GM19324 (cell line): Measurements from ENCODE around the gene CPLX4.
"Not testable (repeated sequence)": the region's sequence is repeated elsewhere in the genome, so short reads cannot be mapped to it uniquely, and the experiment has no call there.

Experiments
- ATAC-seq: cut with Tn5 transposase; IDR thresholded peaks from one replicate; pipeline ENCODE4 v1.9.1; 2021; ENCODE audit warnings: mild to moderate bottlenecking, moderate library complexity; ENCODE audit not compliant: unreplicated experiment, low FRiP score

Gene CPLX4

GRCh38 chr18:59272221-59272888 lies 46.1 kb downstream of the CPLX4 start:
- ATAC-seq: no peak

- no peak for ATAC-seq
Observed at GRCh38 chr18:59271606-59272220, 46.7 kb downstream of the CPLX4 start.

GRCh38 chr18:59270689-59271257 lies 47.7 kb downstream of the CPLX4 start:
- ATAC-seq: no peak

GRCh38 chr18:59269563-59270119 lies 48.8 kb downstream of the CPLX4 start:
- no peak for ATAC-seq

DNA sequence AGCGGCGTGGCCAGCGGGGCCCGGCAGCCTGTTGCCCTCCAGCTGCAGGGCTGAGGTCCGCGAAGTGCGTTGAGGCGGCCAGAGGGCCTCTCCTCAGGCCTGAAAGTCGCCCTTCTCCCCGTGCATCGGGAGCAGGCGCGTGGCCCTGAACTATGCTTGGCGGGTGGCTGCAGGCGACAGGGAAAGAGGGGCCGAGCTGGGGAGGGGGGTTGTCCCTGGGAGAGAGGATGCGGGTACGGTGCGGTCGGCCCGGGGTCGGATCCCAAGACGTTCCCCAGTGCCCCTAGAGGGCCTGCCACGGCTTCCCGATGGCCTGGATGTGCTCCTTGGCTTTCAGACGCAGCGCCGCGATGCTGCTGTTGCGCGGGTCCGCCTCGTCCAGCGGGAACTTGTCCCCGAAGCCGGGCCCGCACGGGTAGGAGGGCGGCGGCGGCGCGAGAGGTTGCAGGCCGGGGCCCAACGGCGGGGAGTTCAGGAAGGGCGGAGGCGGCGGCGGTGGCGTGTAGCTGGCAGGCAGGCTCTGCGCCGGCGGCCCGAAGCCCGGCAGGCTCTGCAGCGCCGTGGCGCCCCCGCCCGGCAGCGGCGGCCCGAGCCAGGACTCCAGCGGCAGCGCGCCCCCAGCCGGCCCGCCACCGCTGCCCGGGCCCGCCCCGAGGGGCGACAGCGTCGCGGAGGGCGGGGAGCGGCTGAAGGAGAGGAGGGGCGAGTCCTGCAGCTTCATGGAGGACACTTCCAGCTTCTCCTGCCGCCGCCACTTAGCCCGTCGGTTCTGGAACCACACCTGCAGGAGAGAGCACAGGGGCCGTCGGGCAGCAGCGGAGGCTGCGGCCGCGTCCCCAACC lies 49.5 kb downstream of the CPLX4 start:
- no peak for ATAC-seq

GRCh38 chr18:59268127-59268720 lies 50.2 kb downstream of the CPLX4 start:
- no peak for ATAC-seq

- no peak for ATAC-seq
Observed at GRCh38 chr18:59267503-59268126, 50.8 kb downstream of the CPLX4 start.

DNA sequence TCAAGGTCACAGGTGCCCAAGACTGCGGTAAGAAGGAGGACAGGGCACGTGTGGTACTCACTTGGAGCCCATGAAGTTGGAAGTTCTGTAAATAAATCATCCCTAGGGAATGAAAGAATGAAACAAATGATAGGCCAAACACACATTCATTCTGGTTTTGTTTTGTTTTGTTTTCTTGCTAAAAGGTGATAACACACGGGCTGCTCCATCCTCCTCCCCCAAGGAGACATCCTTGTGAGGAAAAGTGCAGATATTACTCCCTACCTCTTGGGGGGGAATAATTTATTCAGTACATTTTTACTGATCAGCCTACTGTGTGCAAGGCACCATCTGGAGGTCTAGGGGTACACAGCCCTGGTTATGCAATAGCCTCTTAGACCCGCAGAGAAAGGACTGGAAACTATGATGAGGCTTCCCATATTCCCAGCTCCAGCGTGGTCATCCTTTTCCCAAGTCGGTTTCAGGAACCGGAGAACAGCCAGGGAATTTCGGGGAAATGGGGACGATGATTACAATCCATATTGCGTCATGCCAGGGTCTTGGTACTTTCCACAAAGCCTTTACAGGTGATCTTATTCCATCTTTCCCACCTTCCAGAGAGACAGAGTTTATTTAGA lies 51.5 kb downstream of the CPLX4 start:
- no peak for ATAC-seq

- ATAC-seq: no peak
Observed at GRCh38 chr18:59266459-59266858, 52.0 kb downstream of the CPLX4 start.

DNA sequence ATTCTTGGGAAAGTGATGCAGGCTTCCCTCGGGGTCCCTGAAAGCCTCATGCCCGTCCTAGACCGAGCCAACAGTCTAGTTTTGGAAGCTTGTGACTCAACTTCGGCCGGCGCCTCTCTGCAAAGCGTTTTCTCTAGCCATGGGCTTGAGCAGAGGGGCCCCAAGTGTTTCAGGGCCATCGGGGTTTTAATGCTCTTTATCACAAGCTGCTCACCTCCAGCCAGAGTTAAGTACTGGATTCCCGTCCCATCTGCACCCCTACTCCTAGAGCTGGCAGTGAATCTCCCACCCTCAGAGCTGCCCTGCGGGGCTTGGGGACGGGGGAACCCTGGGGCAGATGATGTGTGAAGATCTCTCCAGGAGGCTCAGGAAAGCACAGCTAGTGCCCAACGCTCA lies 52.5 kb downstream of the CPLX4 start:
- ATAC-seq: no peak

- ATAC-seq: peak; percentile 60
Observed at GRCh38 chr18:59265246-59265973, 53.0 kb downstream of the CPLX4 start.

- ATAC-seq: no peak
Observed at GRCh38 chr18:59264651-59265245, 53.7 kb downstream of the CPLX4 start.

DNA sequence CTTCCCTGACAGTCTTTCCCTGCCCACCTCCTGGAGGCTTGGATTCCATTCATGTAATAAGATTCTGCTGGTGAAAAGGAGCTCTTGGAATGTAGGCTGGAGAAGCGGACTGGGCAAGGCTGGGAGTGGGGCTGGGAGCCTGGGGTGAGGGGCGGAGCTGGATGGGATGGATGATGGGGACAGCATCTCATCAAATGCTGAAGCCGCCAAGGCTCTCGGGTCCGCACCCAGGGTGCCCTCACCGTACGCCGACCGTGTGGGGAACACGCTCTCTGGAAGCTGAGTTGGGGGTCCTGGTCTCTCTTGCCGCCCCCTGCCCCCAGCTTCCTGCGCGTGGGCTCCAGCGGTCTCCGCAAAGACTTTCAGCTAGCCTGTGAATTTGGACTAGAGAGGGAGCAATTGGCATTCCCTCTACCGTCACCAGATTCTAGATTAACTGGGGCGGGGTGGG lies 54.3 kb downstream of the CPLX4 start:
- no peak for ATAC-seq

DNA sequence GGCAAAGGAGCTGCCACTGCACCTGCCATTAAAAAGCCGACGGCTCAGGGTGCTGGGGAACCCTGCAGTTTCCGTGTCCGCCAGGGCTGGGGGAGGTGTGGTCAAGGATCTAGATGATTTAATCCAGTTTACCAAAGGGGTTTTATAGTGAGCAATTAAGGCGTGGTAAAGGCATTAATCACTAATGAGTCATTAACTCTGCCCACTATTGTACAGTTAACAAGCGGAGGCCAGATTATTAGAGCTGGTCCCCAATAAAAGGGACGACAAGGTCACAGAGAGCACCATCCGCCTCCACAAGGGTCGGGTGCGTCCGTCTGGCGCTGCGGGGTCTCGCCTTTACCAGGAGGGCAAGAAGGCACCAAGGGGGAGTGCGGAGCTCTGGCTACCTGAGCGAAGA lies 54.8 kb downstream of the CPLX4 start:
- no peak for ATAC-seq

GRCh38 chr18:59262243-59262642 lies 56.2 kb downstream of the CPLX4 start:
- not testable (repeated sequence) for ATAC-seq

DNA sequence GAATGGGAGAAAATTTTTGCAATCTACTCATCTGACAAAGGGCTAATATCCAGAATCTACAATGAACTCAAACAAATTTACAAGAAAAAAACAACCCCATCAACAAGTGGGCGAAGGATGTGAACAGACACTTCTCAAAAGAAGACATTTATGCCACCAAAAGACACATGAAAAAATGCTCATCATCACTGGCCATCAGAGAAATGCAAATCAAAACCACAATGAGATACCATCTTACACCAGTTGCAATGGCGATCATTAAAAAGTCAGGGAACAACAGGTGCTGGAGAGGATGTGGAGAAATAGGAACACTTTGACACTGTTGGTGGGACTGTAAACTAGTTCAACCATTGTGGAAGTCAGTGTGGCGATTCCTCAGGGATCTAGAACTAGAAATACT lies 56.6 kb downstream of the CPLX4 start:
- ATAC-seq: not testable (repeated sequence)

DNA sequence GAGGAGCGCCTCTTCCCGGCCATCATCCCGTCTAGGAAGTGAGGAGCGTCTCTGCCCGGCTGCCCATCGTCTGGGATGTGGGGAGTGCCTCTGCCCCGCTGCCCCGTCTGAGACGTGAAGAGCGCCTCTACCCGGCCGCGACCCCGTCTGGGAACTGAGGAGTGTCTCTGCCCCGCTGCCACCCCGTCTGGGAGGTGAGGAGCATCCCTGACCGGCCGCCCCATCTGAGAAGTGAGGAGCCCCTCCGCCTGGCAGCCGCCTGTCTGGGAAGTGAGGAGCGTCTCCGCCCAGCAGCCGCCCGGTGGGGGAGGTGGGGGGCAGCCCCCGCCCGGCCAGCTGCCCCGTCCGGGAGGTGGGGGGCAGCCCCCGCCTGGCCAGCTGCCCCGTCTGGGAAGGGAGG lies 63.0 kb downstream of the CPLX4 start:
- not testable (repeated sequence) for ATAC-seq

- ATAC-seq: no peak
Observed at GRCh38 chr18:59249199-59249774, 69.2 kb downstream of the CPLX4 start.
